Measurements from ENCODE around the gene ARFIP1. TPM values are rescaled to one million over a fixed set of nuclear protein-coding genes. Genes with fewer than 3 reads are reported as not detected.

The ARFIP1 gene
- total and polyA plus RNA-seq, 9 of the 15 experiments (the other 6 are each of a cell fraction or from before 2014, with no cell fraction given) = 14.1 to 25.1 (median 20.9) TPM

DNA sequence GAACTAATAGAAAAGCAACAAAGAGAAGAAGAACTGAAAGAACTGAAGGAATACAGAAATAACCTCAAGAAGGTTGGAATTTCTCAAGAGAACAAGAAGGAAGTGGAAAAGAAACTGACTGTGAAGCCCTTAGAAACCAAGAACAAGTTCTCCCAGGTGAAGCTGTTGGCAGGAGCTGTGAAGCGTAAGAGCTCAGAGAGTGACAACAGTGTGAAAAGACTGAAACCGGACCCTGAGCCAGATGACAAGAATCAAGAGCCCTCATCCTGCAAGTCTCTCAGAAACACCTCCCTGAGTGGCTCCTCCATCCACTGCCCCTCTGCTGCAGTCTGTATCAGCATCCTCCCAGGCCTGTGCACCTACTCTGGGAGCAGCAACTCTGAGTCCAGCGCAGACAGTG is 148.0 kb downstream of the ARFIP1 start (continued):
- TF ChIP-seq ETV5 (CRISPR knock-in tag; IDR thresholded peaks at IDR 0.05; ENCODE audit: low read depth) (no peak), L3MBTL2 (IDR thresholded peaks at IDR 0.05) (no peak), CREBBP (IDR thresholded peaks at IDR 0.05; ENCODE audit: low read depth, low read length) (no peak), NCOA2 (IDR thresholded peaks at IDR 0.05; ENCODE audit: partially characterized antibody in 2 of 2) (no peak), TSC22D4 (tag; IDR thresholded peaks at IDR 0.05) (no peak)
- TF ChIP-seq, protein P1, sequence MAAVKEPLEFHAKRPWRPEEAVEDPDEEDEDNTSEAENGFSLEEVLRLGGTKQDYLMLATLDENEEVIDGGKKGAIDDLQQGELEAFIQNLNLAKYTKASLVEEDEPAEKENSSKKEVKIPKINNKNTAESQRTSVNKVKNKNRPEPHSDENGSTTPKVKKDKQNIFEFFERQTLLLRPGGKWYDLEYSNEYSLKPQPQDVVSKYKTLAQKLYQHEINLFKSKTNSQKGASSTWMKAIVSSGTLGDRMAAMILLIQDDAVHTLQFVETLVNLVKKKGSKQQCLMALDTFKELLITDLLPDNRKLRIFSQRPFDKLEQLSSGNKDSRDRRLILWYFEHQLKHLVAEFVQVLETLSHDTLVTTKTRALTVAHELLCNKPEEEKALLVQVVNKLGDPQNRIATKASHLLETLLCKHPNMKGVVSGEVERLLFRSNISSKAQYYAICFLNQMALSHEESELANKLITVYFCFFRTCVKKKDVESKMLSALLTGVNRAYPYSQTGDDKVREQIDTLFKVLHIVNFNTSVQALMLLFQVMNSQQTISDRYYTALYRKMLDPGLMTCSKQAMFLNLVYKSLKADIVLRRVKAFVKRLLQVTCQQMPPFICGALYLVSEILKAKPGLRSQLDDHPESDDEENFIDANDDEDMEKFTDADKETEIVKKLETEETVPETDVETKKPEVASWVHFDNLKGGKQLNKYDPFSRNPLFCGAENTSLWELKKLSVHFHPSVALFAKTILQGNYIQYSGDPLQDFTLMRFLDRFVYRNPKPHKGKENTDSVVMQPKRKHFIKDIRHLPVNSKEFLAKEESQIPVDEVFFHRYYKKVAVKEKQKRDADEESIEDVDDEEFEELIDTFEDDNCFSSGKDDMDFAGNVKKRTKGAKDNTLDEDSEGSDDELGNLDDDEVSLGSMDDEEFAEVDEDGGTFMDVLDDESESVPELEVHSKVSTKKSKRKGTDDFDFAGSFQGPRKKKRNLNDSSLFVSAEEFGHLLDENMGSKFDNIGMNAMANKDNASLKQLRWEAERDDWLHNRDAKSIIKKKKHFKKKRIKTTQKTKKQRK (IDR thresholded peaks at IDR 0.05; ENCODE audit: borderline replicate concordance, low read depth, low read length) = no peak

- H3K4me3 ChIP-seq = no peak overlapping the region
- H3K9ac ChIP-seq (ENCODE audit: insufficient read depth in 1 of 2, low read depth in 2 of 2, low read length in 2 of 2) = no peak overlapping the region
- CTCF ChIA-PET (ENCODE audit: low intra/inter-chr PET ratio) = no interaction called here
- no TSS peak for BruUV-seq (replicated peaks)
- H3K4me1 ChIP-seq (replicated peaks in 1 of 2; ENCODE audit: control insufficient read depth in 2 of 2, insufficient read depth in 2 of 2, low read length in 2 of 2) = no peaks in the 10 kb centered on the region; a peak in 1 of 5 replicates
- intact Hi-C loops (cut with micrococcal nuclease) = no loop called here
- POLR2A ChIA-PET = interaction anchor here (0.5 to 0.8 kb wide), 2 partner anchors 10 to 415 kb away, joined by 3 read pairs; no protein-coding TSS in a partner anchor
- in situ Hi-C loops (cut with MboI) = no loop called here
- no peak for TF ChIP-seq TEAD4 (IDR thresholded peaks at IDR 0.05; ENCODE audit: low read length)
- no peak for TF ChIP-seq TEAD4 (CRISPR knock-in tag; IDR thresholded peaks at IDR 0.05; ENCODE audit: borderline replicate concordance)
- no peak for TF ChIP-seq NR2F6 (CRISPR knock-in tag; IDR thresholded peaks at IDR 0.05)
- no peak for TF ChIP-seq CEBPG (CRISPR knock-in tag; IDR thresholded peaks at IDR 0.05)
- 0 out of 4 replicates have a peak, but pooled peaks of 1 of the 2 experiments have one; percentile 40 for TF ChIP-seq CEBPG (tag; conservative IDR thresholded peaks at IDR 0.05 in 1 of 2, IDR thresholded peaks at IDR 0.05 in 1 of 2)
- no peak for TF ChIP-seq KDM4B (IDR thresholded peaks at IDR 0.05; ENCODE audit: borderline replicate concordance in 2 of 2, low read depth in 1 of 2)
- no peaks in the 10 kb centered on the region for H4K20me1 ChIP-seq (replicated peaks; ENCODE audit: control insufficient read depth, insufficient read depth, low read length)
- peaks cover 0 to 2% of the 10 kb centered on the region in 2 experiments; a peak in 3 of 5 replicates for H3K27me3 ChIP-seq (ENCODE audit: control insufficient read depth in 2 of 2, insufficient read depth in 2 of 2, low read length in 2 of 2)
- FAIRE-seq = no peak
- H3K9me1 ChIP-seq (ENCODE audit: control insufficient read depth, insufficient read depth, low read length) = no peaks in the 10 kb centered on the region
- no peak overlapping the region for H3K4me2 ChIP-seq (ENCODE audit: insufficient read depth, low read length)
- 15% methylated on average over 4 of the region's 4 CpGs for WGBS (ENCODE audit: insufficient coverage, low coverage, missing lambda C conversion rate)
- no peaks in the 10 kb centered on the region for H3K9me3 ChIP-seq (replicated peaks; ENCODE audit: control insufficient read depth, insufficient read depth, low read depth, low read length)
- no peaks in the 10 kb centered on the region for H3K79me2 ChIP-seq (ENCODE audit: control insufficient read depth, insufficient read depth, low read length)
- H3K36me3 ChIP-seq (ENCODE audit: control insufficient read depth, insufficient read depth, low read length) = no peaks in the 10 kb centered on the region
- no peak overlapping the region for H3K27ac ChIP-seq (ENCODE audit: extremely low read depth, low read depth, low read length)
- no peak overlapping the region for H2AFZ ChIP-seq (ENCODE audit: low read depth, low read length)
- no peak for DNase-seq (ENCODE audit: extremely low read depth in 1 of 4, low spot score in 3 of 4)
- ATAC-seq = no peak
These were observed 148.5 kb downstream of the ARFIP1 start for GRCh38 chr4:152928286-152928685.
